Measurements from ENCODE around the gene DDX27. TPM values are rescaled to one million over a fixed set of nuclear protein-coding genes. Genes with fewer than 3 reads are reported as not detected.
A peak's percentile ranks its signal among the peaks of the same experiment; 100 is the strongest.
"Not testable (repeated sequence)": the region's sequence is repeated elsewhere in the genome, so short reads cannot be mapped to it uniquely, and the experiment has no call there.

Gene DDX27
- total RNA-seq, 2 experiments from 2014 or later: 48.5 to 54.0 TPM

- peak; percentile 64 for ATAC-seq
- POLR2A ChIA-PET: no interaction called here
- H3K36me3 Mint-ChIP-seq (ENCODE audit: low read depth): no peaks in the 10 kb centered on the region
Observed at GRCh38 chr20:49207076-49207475, 12.1 kb upstream of the DDX27 start.

DNA sequence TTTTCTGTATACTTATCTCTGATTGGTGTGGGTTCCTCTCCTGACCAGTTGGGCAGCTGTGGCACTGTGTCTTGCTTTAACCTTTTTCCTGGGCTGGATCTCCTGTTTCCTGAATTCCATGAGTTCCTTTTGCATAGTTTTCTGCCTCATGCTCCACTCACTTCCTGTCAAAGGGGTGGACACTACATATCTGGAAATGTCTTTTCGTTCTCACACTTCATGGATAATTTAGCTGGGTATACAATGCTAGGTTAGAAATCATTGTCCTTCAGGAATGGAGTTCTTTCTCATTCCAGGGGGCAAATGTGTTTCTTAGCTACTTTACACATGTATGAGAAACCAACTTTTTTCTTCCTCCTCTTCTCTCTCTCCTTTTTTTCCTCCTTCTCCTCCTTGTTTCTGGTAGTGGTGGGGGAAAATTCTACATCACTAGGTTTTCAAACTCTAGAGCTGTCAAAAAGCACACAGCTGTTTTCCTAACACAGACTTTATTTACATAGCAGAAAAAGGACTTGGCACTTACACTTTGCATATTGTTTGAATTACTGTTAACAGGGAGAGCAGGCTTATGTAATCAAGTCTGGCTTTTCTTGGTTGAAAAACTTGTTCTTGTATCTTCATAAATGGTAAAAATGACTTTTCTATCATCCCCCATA, 9.0 kb upstream of the DDX27 start:
- ATAC-seq (no peak), DNase-seq (no peak)
- Mint-ChIP-seq H3K4me3 (no peak overlapping the region), H3K9me3 (ENCODE audit: low read depth) (peaks cover 5% of the 10 kb centered on the region), H3K27me3 (no peaks in the 10 kb centered on the region), H3K4me1 (no peaks in the 10 kb centered on the region), H3K27ac (no peak overlapping the region), H3K36me3 (ENCODE audit: low read depth) (no peaks in the 10 kb centered on the region)
- CTCF ChIA-PET: interaction anchor here (1.4 to 2.4 kb wide), 5 partner anchors 11 to 77 kb away, joined by 3 to 11 read pairs (median 7); partner anchors contain the start of gene STAU1
- intact Hi-C loops (cut with DNase I, micrococcal nuclease): no loop called here
- POLR2A ChIA-PET: no interaction called here

More at GRCh38 chr20:49207076-49207475, 12.1 kb upstream of the DDX27 start:
- H3K27me3 Mint-ChIP-seq: no peaks in the 10 kb centered on the region
- peak; percentile 55 for DNase-seq
- H3K4me3 Mint-ChIP-seq: no peak overlapping the region
- no peaks in the 10 kb centered on the region for H3K4me1 Mint-ChIP-seq
- intact Hi-C loops (cut with DNase I, micrococcal nuclease): no loop called here
- CTCF ChIA-PET: interaction anchor here (0.6 to 2.7 kb wide), 5 partner anchors 9 to 79 kb away, joined by 3 to 21 read pairs (median 3); partner anchors contain the start of gene STAU1
- peaks cover 5% of the 10 kb centered on the region for H3K9me3 Mint-ChIP-seq (ENCODE audit: low read depth)
- no peak overlapping the region for H3K27ac Mint-ChIP-seq

- Mint-ChIP-seq H3K4me1 (no peaks in the 10 kb centered on the region), H3K27ac (no peak overlapping the region), H3K4me3 (no peak overlapping the region), H3K36me3 (ENCODE audit: low read depth) (no peaks in the 10 kb centered on the region), H3K27me3 (no peaks in the 10 kb centered on the region), H3K9me3 (ENCODE audit: low read depth) (peaks cover 5% of the 10 kb centered on the region)
- ATAC-seq (no peak), DNase-seq (no peak)
- ChIA-PET POLR2A (no interaction called here), CTCF (interaction anchor here (0.7 to 2.4 kb wide), 7 partner anchors 11 to 79 kb away, joined by 3 to 11 read pairs (median 4); partner anchors contain the start of gene STAU1)
- intact Hi-C loops (cut with DNase I, micrococcal nuclease): no loop called here
Observed at GRCh38 chr20:49210757-49211110, 8.5 kb upstream of the DDX27 start.

DNA sequence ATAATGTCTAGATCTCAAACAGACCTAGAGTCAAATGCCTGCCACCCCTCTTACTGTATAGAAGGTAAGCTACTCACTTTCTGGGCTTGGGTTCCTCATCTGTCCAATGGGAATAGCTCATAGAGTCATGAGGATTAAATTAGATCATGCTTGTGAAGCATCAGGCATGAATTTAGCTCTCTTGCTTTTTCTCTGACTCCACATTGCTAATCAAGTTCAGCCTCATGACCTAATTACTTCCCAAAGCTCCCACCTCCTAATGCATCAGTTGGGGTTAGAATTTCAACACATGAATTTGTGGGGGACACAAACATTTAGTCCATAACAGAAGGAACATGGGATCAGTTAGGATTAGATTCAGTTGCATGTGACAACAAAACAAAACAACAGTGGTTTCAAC, 4.6 kb upstream of the DDX27 start:
- POLR2A ChIA-PET: no interaction called here
- intact Hi-C loops (cut with DNase I, micrococcal nuclease): no loop called here
- no peak for DNase-seq

GRCh38 chr20:49215232-49215631, 4.0 kb upstream of the DDX27 start:
- Mint-ChIP-seq H3K9me3 (ENCODE audit: low read depth) (peaks cover 5% of the 10 kb centered on the region), H3K4me3 (no peak overlapping the region), H3K27ac (no peak overlapping the region), H3K36me3 (ENCODE audit: low read depth) (peaks cover 5% of the 10 kb centered on the region), H3K27me3 (no peaks in the 10 kb centered on the region), H3K4me1 (peaks cover 14% of the 10 kb centered on the region)
- DNase-seq: no peak
- intact Hi-C loops (cut with DNase I, micrococcal nuclease): no loop called here
- CTCF ChIA-PET: interaction anchor here (1.9 to 5.9 kb wide), 4 partner anchors 9 to 82 kb away, joined by 5 to 166 read pairs (median 61); partner anchors contain the start of gene STAU1
- POLR2A ChIA-PET: interaction anchor here (0.6 kb wide), 1 partner anchor 89 kb away, joined by 4 read pairs; no protein-coding TSS in a partner anchor
- ATAC-seq: no peak

More for the DNA sequence above, 4.6 kb upstream of the DDX27 start:
- peaks cover 8% of the 10 kb centered on the region for H3K4me1 Mint-ChIP-seq
- peaks cover 5% of the 10 kb centered on the region for H3K9me3 Mint-ChIP-seq (ENCODE audit: low read depth)
- no peaks in the 10 kb centered on the region for H3K36me3 Mint-ChIP-seq (ENCODE audit: low read depth)
- CTCF ChIA-PET: interaction anchor here (0.5 to 5.9 kb wide), 4 partner anchors 9 to 587 kb away, joined by 3 to 166 read pairs (median 12); no protein-coding TSS in a partner anchor
- no peaks in the 10 kb centered on the region for H3K27me3 Mint-ChIP-seq
- no peak overlapping the region for H3K4me3 Mint-ChIP-seq
- H3K27ac Mint-ChIP-seq: no peak overlapping the region
- no peak for ATAC-seq

DNA sequence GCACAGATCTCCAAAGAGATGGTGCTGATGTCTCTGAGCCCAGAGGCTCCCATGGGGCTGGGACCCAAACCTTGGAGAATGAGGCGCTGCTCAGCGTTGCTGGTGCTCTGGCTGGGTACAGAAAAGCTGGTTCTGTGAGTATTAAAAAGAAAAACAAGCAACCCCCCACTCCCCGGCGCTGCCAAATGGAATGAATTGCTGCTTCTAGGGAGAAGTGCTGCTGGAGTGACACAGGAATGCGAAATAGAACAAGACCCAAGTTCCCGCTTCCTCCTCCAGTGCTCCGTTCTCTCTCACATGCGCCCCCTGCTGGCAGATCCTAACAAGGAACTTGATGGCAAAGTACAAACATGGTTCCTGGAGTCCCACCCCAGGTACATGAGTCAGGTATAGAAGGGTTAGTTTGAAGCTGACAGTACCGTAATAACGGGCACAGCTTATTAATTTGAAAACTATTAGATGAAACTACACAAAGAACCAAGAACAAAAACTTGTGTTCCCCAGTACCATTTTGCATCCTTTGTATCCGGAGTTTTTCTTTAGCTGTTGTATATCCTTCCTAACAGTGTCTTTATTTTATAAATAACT, 2.1 kb upstream of the DDX27 start:
- peak overlapping the region; percentile 57 for H3K4me3 Mint-ChIP-seq
- peak; percentile 69 for ATAC-seq
- DNase-seq: peak; percentile 98
- peaks cover 29% of the 10 kb centered on the region for H3K4me1 Mint-ChIP-seq
- H3K36me3 Mint-ChIP-seq (ENCODE audit: low read depth): peaks cover 19% of the 10 kb centered on the region
- H3K27me3 Mint-ChIP-seq: no peaks in the 10 kb centered on the region
- ChIA-PET POLR2A (interaction anchor here (0.6 to 1.1 kb wide), 5 partner anchors 63 to 697 kb away, joined by 3 to 9 read pairs (median 5); no protein-coding TSS in a partner anchor), CTCF (interaction anchor here (0.6 to 5.9 kb wide), 33 partner anchors 8 to 560 kb away, joined by 3 to 166 read pairs (median 4); partner anchors contain the start of gene STAU1)
- no peaks in the 10 kb centered on the region for H3K9me3 Mint-ChIP-seq (ENCODE audit: low read depth)
- intact Hi-C loops (cut with DNase I, micrococcal nuclease): loop anchor here (1.0 to 2.0 kb wide), 3 partner anchors 50 to 84 kb away; no protein-coding TSS in a partner anchor
- peak overlapping the region; percentile 55 for H3K27ac Mint-ChIP-seq

- POLR2A ChIA-PET: interaction anchor here (0.6 to 1.0 kb wide), 4 partner anchors 13 to 173 kb away, joined by 3 to 10 read pairs (median 4); partner anchors contain the start of genes CSE1L and STAU1
- H3K9me3 Mint-ChIP-seq (ENCODE audit: low read depth); H3K27me3 Mint-ChIP-seq: not testable (repeated sequence)
- ATAC-seq (peak; percentile 0), DNase-seq (peak; percentile 34)
- peak overlapping the region; percentile 96 for H3K4me3 Mint-ChIP-seq
- peaks cover 29% of the 10 kb centered on the region for H3K4me1 Mint-ChIP-seq
- CTCF ChIA-PET: interaction anchor here (0.8 to 5.9 kb wide), 9 partner anchors 13 to 190 kb away, joined by 3 to 166 read pairs (median 4); partner anchors contain the start of gene STAU1
- intact Hi-C loops (cut with DNase I, micrococcal nuclease): loop anchor here (1.0 to 2.0 kb wide), 4 partner anchors 30 to 172 kb away; partner anchors contain the start of genes CSE1L (in 2 of the 2), STAU1 (in 2 of the 2) and ZNFX1 (in 1 of the 2)
- H3K27ac Mint-ChIP-seq: peak overlapping the region; percentile 99
- peaks cover 25% of the 10 kb centered on the region for H3K36me3 Mint-ChIP-seq (ENCODE audit: low read depth)
Observed at GRCh38 chr20:49218739-49219090, 501 bp upstream of the DDX27 start.

DNA sequence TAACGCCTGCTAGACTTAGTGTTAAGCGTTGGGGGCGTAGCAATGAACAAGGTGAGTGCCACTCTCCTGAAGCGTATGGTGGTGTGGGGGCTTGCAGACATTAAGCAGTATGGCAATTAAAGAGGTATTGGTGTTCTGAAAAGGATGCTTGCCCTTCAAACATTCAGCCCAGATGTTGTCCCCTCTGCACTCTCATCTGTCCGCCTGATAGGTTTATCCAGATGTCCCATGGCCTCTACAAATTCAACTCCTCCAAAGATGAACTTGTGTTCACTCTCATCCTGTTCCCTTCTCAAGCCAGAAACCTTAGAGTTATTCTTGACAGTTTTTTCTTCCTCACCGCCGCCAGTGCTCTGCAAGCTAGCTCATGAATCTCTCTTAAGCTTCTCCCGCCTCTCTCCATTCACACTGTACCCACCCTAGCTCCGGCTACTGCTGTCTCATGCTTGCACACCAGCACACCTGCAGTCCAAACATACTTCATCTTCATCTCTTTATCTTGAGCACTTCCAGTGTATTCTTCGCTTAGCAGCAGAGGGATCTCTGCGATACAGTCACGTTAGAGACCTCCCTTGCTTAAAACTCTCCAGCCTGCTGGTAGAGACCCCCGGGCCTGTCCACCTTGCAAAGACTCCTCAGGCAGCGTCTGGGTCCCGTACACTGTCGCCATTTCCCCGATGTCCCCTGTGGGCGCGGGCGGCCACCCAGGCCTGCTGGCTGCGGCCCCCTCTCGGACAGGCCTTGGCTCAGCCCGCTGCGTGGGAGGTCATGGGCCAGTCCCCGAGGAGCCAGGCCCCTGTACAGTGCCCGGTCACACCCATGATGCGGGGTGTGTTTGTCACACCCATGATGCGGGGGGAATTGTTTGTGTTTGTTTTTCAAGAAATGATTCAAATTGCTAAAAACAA, 962 bp downstream of the DDX27 start:
- DNase-seq (no peak), ATAC-seq (no peak)
- CTCF ChIA-PET: interaction anchor here (0.7 to 1.9 kb wide), 3 partner anchors 11 to 164 kb away, joined by 3 to 6 read pairs (median 6); no protein-coding TSS in a partner anchor
- H3K4me1 Mint-ChIP-seq: peaks cover 29% of the 10 kb centered on the region
- intact Hi-C loops (cut with DNase I, micrococcal nuclease): loop anchor here (1.0 to 2.0 kb wide), 4 partner anchors 32 to 174 kb away; partner anchors contain the start of genes CSE1L (in 2 of the 2), STAU1 (in 2 of the 2) and ZNFX1 (in 1 of the 2)
- POLR2A ChIA-PET: no interaction called here
- H3K27ac Mint-ChIP-seq: peak overlapping the region; percentile 99
- no peaks in the 10 kb centered on the region for H3K9me3 Mint-ChIP-seq (ENCODE audit: low read depth)
- no peaks in the 10 kb centered on the region for H3K27me3 Mint-ChIP-seq
- H3K36me3 Mint-ChIP-seq (ENCODE audit: low read depth): peaks cover 37% of the 10 kb centered on the region
- H3K4me3 Mint-ChIP-seq: peak overlapping the region; percentile 96

DNA sequence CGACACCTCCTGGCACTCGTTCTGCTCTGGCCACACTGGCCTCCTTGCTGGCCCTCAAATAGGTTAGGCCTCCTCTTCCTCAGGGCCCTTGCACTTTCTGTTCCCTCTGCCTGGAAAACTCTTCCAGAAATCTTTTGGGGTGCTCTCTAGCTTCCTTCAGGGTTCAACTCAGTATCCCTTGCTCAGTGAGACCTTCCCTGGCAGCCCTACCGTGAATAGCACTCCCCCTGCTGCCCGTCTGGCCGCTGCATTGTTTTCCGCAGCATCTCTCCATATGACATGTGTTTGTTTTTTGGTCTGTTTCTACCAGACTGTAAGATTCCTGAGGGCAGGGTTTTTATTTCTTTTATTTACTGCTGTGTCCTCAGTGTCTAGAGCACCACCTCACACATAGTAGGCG, 6.7 kb downstream of the DDX27 start:
- no peak for ATAC-seq
- Mint-ChIP-seq H3K4me3 (no peak overlapping the region), H3K4me1 (peaks cover 9% of the 10 kb centered on the region), H3K36me3 (ENCODE audit: low read depth) (peaks cover 64% of the 10 kb centered on the region), H3K27me3 (no peaks in the 10 kb centered on the region), H3K27ac (peak overlapping the region; percentile 2), H3K9me3 (ENCODE audit: low read depth) (no peaks in the 10 kb centered on the region)
- CTCF ChIA-PET: no interaction called here
- POLR2A ChIA-PET: no interaction called here
- intact Hi-C loops (cut with DNase I, micrococcal nuclease): no loop called here
- DNase-seq: no peak

- no peak overlapping the region for H3K4me3 Mint-ChIP-seq
- H3K27ac Mint-ChIP-seq: no peak overlapping the region
- no peak for DNase-seq
- H3K27me3 Mint-ChIP-seq: no peaks in the 10 kb centered on the region
- ChIA-PET POLR2A (no interaction called here), CTCF (interaction anchor here (0.6 kb wide), 1 partner anchor 17 kb away, joined by 3 read pairs; no protein-coding TSS in a partner anchor)
- ATAC-seq: no peak
- peaks cover 58% of the 10 kb centered on the region for H3K36me3 Mint-ChIP-seq (ENCODE audit: low read depth)
- no peaks in the 10 kb centered on the region for H3K9me3 Mint-ChIP-seq (ENCODE audit: low read depth)
- no peaks in the 10 kb centered on the region for H3K4me1 Mint-ChIP-seq
- intact Hi-C loops (cut with DNase I, micrococcal nuclease): no loop called here
Observed at GRCh38 chr20:49228676-49229075, 9.5 kb downstream of the DDX27 start.

DNA sequence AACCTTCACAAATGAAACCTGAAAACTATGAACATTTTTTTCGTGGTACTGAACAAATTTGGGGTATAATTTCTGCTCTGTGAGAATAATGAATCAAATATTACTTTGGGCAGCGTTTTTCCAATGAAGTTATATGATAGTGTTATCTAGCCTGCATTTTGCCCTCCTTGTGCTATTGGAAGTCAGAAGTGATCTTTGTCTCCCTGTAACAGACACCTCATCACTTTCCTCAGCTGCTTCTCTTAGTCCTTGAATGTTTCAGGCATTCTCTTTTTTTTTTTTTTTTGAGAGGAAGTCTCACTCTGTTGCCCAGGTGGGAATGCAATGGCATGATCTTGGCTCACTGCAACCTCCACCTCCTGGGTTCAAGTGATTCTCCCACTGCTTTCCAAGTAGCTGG, 10.2 kb downstream of the DDX27 start:
- Mint-ChIP-seq H3K4me1 (no peaks in the 10 kb centered on the region), H3K27me3 (no peaks in the 10 kb centered on the region), H3K9me3 (ENCODE audit: low read depth) (no peaks in the 10 kb centered on the region), H3K27ac (no peak overlapping the region), H3K36me3 (ENCODE audit: low read depth) (peaks cover 56% of the 10 kb centered on the region), H3K4me3 (no peak overlapping the region)
- ATAC-seq (no peak), DNase-seq (no peak)
- ChIA-PET POLR2A (interaction anchor here (0.5 kb wide), 1 partner anchor 9 kb away, joined by 8 read pairs; no protein-coding TSS in a partner anchor), CTCF (no interaction called here)
- intact Hi-C loops (cut with DNase I, micrococcal nuclease): no loop called here

Data from activated CD4-positive, alpha-beta T cell treated with anti-CD3 and anti-CD28 coated beads for 36 hours (primary cell).